Osteocyte (in vitro differentiated cells): ENCODE data around the gene POLN. TPM values are rescaled to one million over a fixed set of nuclear protein-coding genes. Genes with fewer than 3 reads are reported as not detected.

Experiments
- DNase-seq: peaks from one replicate; pipeline ENCODE4 v3.0.0; 2021; ENCODE audit warnings: mixed read lengths; ENCODE audit not compliant: unreplicated experiment; ENCODE audit errors: extremely low spot score
- H3K27ac Mint-ChIP-seq: one replicate; pipeline ENCODE4 v1.8.0; 2021; ENCODE audit warnings: mild to moderate bottlenecking, mixed read lengths; ENCODE audit not compliant: unreplicated experiment
- H3K27me3 Mint-ChIP-seq: one replicate; pipeline ENCODE4 v1.8.0; 2021; ENCODE audit warnings: mixed read lengths; ENCODE audit not compliant: unreplicated experiment
- H3K36me3 Mint-ChIP-seq: one replicate; pipeline ENCODE4 v1.8.0; 2021; ENCODE audit warnings: mixed read lengths; ENCODE audit not compliant: unreplicated experiment
- H3K4me1 Mint-ChIP-seq: one replicate; pipeline ENCODE4 v1.8.0; 2021; ENCODE audit warnings: mixed read lengths; ENCODE audit not compliant: unreplicated experiment
- H3K4me3 Mint-ChIP-seq: one replicate; pipeline ENCODE4 v1.8.0; 2021; ENCODE audit warnings: mild to moderate bottlenecking, moderate library complexity, mixed read lengths; ENCODE audit not compliant: unreplicated experiment
- H3K9me3 Mint-ChIP-seq: one replicate; pipeline ENCODE4 v1.8.0; 2021; ENCODE audit warnings: mixed read lengths; ENCODE audit not compliant: unreplicated experiment
- CTCF ChIP-seq: fragments of 200-600 bp; sonication (generic); IDR thresholded peaks from 2 replicates; pipeline ENCODE4 v1.5.0; 2021; ENCODE audit warnings: antibody characterized with exemption, mild to moderate bottlenecking, moderate library complexity
- total RNA-seq: library from RNA; stranded (reverse); gene quantifications from 2 replicates; pipeline ENCODE4 v1.2.1, GENCODE V29; 2021

The POLN gene
- total RNA-seq, 1 donor from 2014 or later, result 4.2 TPM

- H3K4me1 Mint-ChIP-seq, result peaks cover 8% of the 10 kb centered on the region
- H3K27me3 Mint-ChIP-seq, result no peaks in the 10 kb centered on the region
- no peaks in the 10 kb centered on the region for H3K9me3 Mint-ChIP-seq
- TF ChIP-seq CTCF, result no peak
- no peaks in the 10 kb centered on the region for H3K36me3 Mint-ChIP-seq
- DNase-seq, result no peak
- H3K27ac Mint-ChIP-seq, result no peak overlapping the region
- no peak overlapping the region for H3K4me3 Mint-ChIP-seq
Measured at GRCh38 chr4:2071252-2071911, 170.5 kb downstream of the POLN start.

- no peak for DNase-seq
- Mint-ChIP-seq H3K36me3 (no peaks in the 10 kb centered on the region), H3K4me1 (peaks cover 8% of the 10 kb centered on the region)
Measured at GRCh38 chr4:2070421-2071251, 171.3 kb downstream of the POLN start.

GRCh38 chr4:2069986-2070385 is 171.9 kb downstream of the POLN start:
- Mint-ChIP-seq H3K4me3 (no peak overlapping the region), H3K36me3 (no peaks in the 10 kb centered on the region), H3K4me1 (peaks cover 8% of the 10 kb centered on the region), H3K9me3 (no peaks in the 10 kb centered on the region), H3K27me3 (no peaks in the 10 kb centered on the region), H3K27ac (no peak overlapping the region)
- no peak for DNase-seq
- TF ChIP-seq CTCF, result no peak

More at GRCh38 chr4:2070421-2071251, 171.3 kb downstream of the POLN start:
- Mint-ChIP-seq H3K4me3 (no peak overlapping the region), H3K27me3 (no peaks in the 10 kb centered on the region), H3K9me3 (no peaks in the 10 kb centered on the region), H3K27ac (no peak overlapping the region)
- no peak for TF ChIP-seq CTCF

GRCh38 chr4:2069161-2069971 is 172.6 kb downstream of the POLN start:
- no peaks in the 10 kb centered on the region for H3K9me3 Mint-ChIP-seq
- H3K36me3 Mint-ChIP-seq, result no peaks in the 10 kb centered on the region
- H3K4me3 Mint-ChIP-seq, result no peak overlapping the region
- H3K27me3 Mint-ChIP-seq, result no peaks in the 10 kb centered on the region
- DNase-seq, result no peak
- peaks cover 8% of the 10 kb centered on the region for H3K4me1 Mint-ChIP-seq
- no peak for TF ChIP-seq CTCF
- H3K27ac Mint-ChIP-seq, result no peak overlapping the region

- no peaks in the 10 kb centered on the region for H3K36me3 Mint-ChIP-seq
- no peaks in the 10 kb centered on the region for H3K27me3 Mint-ChIP-seq
- H3K4me1 Mint-ChIP-seq, result peaks cover 8% of the 10 kb centered on the region
- no peak overlapping the region for H3K4me3 Mint-ChIP-seq
- no peaks in the 10 kb centered on the region for H3K9me3 Mint-ChIP-seq
- no peak for DNase-seq
- TF ChIP-seq CTCF, result no peak
- H3K27ac Mint-ChIP-seq, result no peak overlapping the region
Measured at GRCh38 chr4:2068566-2068965, 173.4 kb downstream of the POLN start.
